ENCODE results near the gene PRM1.

GRCh38 chr16:11256661-11257130 is 24.4 kb downstream of the PRM1 start:
- TF ChIP-seq POLR2A (IDR thresholded peaks at IDR 0.05; ENCODE audit: low read depth, low read length) (no peak), CTCF (conservative IDR thresholded peaks at IDR 0.05; ENCODE audit: low read depth, low read length) (no peak), RCOR1 (IDR thresholded peaks at IDR 0.05; ENCODE audit: insufficient replicate concordance, low read length) (no peak)
